ENCODE data around the gene COL9A1.

COL9A1 gene

GRCh38 chr6:70289299-70289698, 13.6 kb downstream of the COL9A1 start:
- DNase-seq (ENCODE audit: low read depth in 3 of 3): no peak

- DNase-seq (ENCODE audit: low read depth in 3 of 3): no peak
These were observed 16.0 kb downstream of the COL9A1 start for GRCh38 chr6:70286905-70287304.

- DNase-seq (ENCODE audit: low read depth in 3 of 3): no peak
These were observed 17.7 kb downstream of the COL9A1 start for GRCh38 chr6:70285201-70285600.

GRCh38 chr6:70282919-70283461, 19.9 kb downstream of the COL9A1 start:
- no peak for DNase-seq (ENCODE audit: low read depth in 3 of 3)

GRCh38 chr6:70282312-70282918, 20.5 kb downstream of the COL9A1 start:
- no peak for DNase-seq (ENCODE audit: low read depth in 3 of 3)

- no peak for DNase-seq (ENCODE audit: low read depth in 3 of 3)
These were observed 21.0 kb downstream of the COL9A1 start for GRCh38 chr6:70281923-70282311.

GRCh38 chr6:70280400-70280853, 22.5 kb downstream of the COL9A1 start:
- no peak for DNase-seq (ENCODE audit: low read depth in 3 of 3)

- DNase-seq (ENCODE audit: low read depth in 3 of 3): no peak
These were observed 25.4 kb downstream of the COL9A1 start for GRCh38 chr6:70277470-70277869.

- no peak for DNase-seq (ENCODE audit: low read depth in 3 of 3)
These were observed 28.5 kb downstream of the COL9A1 start for GRCh38 chr6:70274338-70274737.

- DNase-seq (ENCODE audit: low read depth in 3 of 3): no peak
These were observed 30.8 kb downstream of the COL9A1 start for GRCh38 chr6:70272071-70272470.

GRCh38 chr6:70270287-70271005, 32.4 kb downstream of the COL9A1 start:
- DNase-seq (ENCODE audit: low read depth in 3 of 3): no peak

GRCh38 chr6:70266142-70266541, 36.7 kb downstream of the COL9A1 start:
- DNase-seq (ENCODE audit: low read depth in 3 of 3): no peak

GRCh38 chr6:70264306-70264705, 38.6 kb downstream of the COL9A1 start:
- no peak for DNase-seq (ENCODE audit: low read depth in 3 of 3)

- no peak for DNase-seq (ENCODE audit: low read depth in 3 of 3)
These were observed 44.4 kb downstream of the COL9A1 start for GRCh38 chr6:70258483-70258882.

- no peak for DNase-seq (ENCODE audit: low read depth in 3 of 3)
These were observed 45.1 kb downstream of the COL9A1 start for GRCh38 chr6:70257768-70258273.

GRCh38 chr6:70254784-70255183, 48.1 kb downstream of the COL9A1 start:
- DNase-seq (ENCODE audit: low read depth in 3 of 3): no peak

GRCh38 chr6:70253923-70254322, 49.0 kb downstream of the COL9A1 start:
- no peak for DNase-seq (ENCODE audit: low read depth in 3 of 3)

GRCh38 chr6:70252604-70253003, 50.3 kb downstream of the COL9A1 start:
- no peak for DNase-seq (ENCODE audit: low read depth in 3 of 3)

- no peak for DNase-seq (ENCODE audit: low read depth in 3 of 3)
These were observed 56.8 kb downstream of the COL9A1 start for GRCh38 chr6:70246118-70246517.

GRCh38 chr6:70241991-70242420, 60.9 kb downstream of the COL9A1 start:
- DNase-seq (ENCODE audit: low read depth in 3 of 3): no peak

GRCh38 chr6:70241031-70241430, 61.9 kb downstream of the COL9A1 start:
- DNase-seq (ENCODE audit: low read depth in 3 of 3): no peak

GRCh38 chr6:70236343-70236742, 66.5 kb downstream of the COL9A1 start:
- DNase-seq (ENCODE audit: low read depth in 3 of 3): no peak

Measured in stimulated activated CD4-positive, alpha-beta T cell treated with anti-CD3 and anti-CD28 coated beads, TNF-alpha, amount 100 ng/mL, for 4 hours (primary cell).